HEK293 (cell line): ENCODE measurements around the gene BICC1.

ENCODE experiments used
- BCL6B ChIP-seq: fragments of 450-650 bp; formaldehyde crosslinking; IDR thresholded peaks from 2 replicates; pipeline ENCODE4 v1.5.1; 2017; ENCODE audit warnings: missing biosample characterization, missing genetic modification characterization
- GLI4 ChIP-seq: fragments of 450-650 bp; formaldehyde crosslinking; IDR thresholded peaks from 2 replicates; pipeline ENCODE4 v1.5.1; 2016; ENCODE audit warnings: missing biosample characterization, missing genetic modification characterization
- REPIN1 ChIP-seq: fragments of 450-650 bp; formaldehyde crosslinking; IDR thresholded peaks from 2 replicates; pipeline ENCODE4 v1.5.1; 2017; ENCODE audit warnings: missing biosample characterization, missing genetic modification characterization, low read depth
- TCF7L2 ChIP-seq: IDR thresholded peaks from 2 replicates; pipeline ENCODE4 v1.6.1; 2011; ENCODE audit warnings: low read depth, mild to moderate bottlenecking, inconsistent platforms, low read length, moderate library complexity, borderline replicate concordance
- ZBTB1 ChIP-seq: fragments of 450-650 bp; formaldehyde crosslinking; IDR thresholded peaks from 2 replicates; pipeline ENCODE4 v1.5.1; 2016; ENCODE audit warnings: missing biosample characterization, missing genetic modification characterization
- ZNF155 ChIP-seq: fragments of 450-650 bp; formaldehyde crosslinking; IDR thresholded peaks from 2 replicates; pipeline ENCODE4 v1.5.1; 2016; ENCODE audit warnings: missing biosample characterization, missing genetic modification characterization
- ZNF514 ChIP-seq: fragments of 450-650 bp; formaldehyde crosslinking; IDR thresholded peaks from 2 replicates; pipeline ENCODE4 v1.5.1; 2016; ENCODE audit warnings: missing biosample characterization, missing genetic modification characterization
- ZNF548 ChIP-seq: fragments of 450-650 bp; formaldehyde crosslinking; IDR thresholded peaks from 2 replicates; pipeline ENCODE4 v1.5.1; 2016; ENCODE audit warnings: missing biosample characterization, missing genetic modification characterization
- ZNF704 ChIP-seq: fragments of 450-650 bp; formaldehyde crosslinking; IDR thresholded peaks from 2 replicates; pipeline ENCODE4 v1.5.1; 2016; ENCODE audit warnings: missing biosample characterization, missing genetic modification characterization
- ZNF777 ChIP-seq: fragments of 450-650 bp; formaldehyde crosslinking; IDR thresholded peaks from 2 replicates; pipeline ENCODE4 v1.5.1; 2017; ENCODE audit warnings: missing biosample characterization, missing genetic modification characterization, borderline replicate concordance
- TF ChIP-seq, protein P1 (sequence below): fragments of 450-650 bp; formaldehyde crosslinking; IDR thresholded peaks from 2 replicates; pipeline ENCODE4 v1.5.1; 2016; ENCODE audit warnings: missing biosample characterization, missing genetic modification characterization
- TF ChIP-seq, protein P2 (sequence below): fragments of 450-650 bp; formaldehyde crosslinking; IDR thresholded peaks from 2 replicates; pipeline ENCODE4 v1.5.1; 2016; ENCODE audit warnings: missing biosample characterization, missing genetic modification characterization

DNA sequence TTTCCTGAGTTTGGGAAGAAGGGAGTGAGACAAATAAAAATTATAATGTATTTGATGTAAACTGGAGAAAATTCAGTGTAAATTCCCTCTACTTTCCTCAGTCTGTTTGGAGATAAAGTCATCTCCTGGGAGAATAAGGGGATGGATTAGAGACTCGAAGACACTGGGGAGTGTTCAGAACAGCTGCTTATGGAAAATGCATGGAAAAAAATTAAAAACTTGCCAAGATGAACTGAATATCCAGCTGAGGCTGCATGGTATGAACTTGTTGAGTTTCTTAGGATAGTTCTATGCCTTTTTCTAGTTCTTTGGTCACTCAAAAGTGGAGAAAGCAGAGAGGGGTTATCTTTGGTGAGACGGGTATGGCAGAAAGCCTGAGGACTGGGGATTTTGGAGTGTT is 210.5 kb downstream of the BICC1 start:
- TF ChIP-seq, protein P1, sequence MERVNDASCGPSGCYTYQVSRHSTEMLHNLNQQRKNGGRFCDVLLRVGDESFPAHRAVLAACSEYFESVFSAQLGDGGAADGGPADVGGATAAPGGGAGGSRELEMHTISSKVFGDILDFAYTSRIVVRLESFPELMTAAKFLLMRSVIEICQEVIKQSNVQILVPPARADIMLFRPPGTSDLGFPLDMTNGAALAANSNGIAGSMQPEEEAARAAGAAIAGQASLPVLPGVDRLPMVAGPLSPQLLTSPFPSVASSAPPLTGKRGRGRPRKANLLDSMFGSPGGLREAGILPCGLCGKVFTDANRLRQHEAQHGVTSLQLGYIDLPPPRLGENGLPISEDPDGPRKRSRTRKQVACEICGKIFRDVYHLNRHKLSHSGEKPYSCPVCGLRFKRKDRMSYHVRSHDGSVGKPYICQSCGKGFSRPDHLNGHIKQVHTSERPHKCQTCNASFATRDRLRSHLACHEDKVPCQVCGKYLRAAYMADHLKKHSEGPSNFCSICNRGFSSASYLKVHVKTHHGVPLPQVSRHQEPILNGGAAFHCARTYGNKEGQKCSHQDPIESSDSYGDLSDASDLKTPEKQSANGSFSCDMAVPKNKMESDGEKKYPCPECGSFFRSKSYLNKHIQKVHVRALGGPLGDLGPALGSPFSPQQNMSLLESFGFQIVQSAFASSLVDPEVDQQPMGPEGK (tag by site-specific recombination) = no peak
- TF ChIP-seq REPIN1 (tag by site-specific recombination) (no peak), GLI4 (tag by site-specific recombination) (no peak), ZNF155 (tag by site-specific recombination) (no peak), ZNF777 (tag by site-specific recombination) (no peak), ZBTB1 (no peak), BCL6B (tag by site-specific recombination) (no peak), TCF7L2 (no peak), ZNF704 (no peak), ZNF548 (tag by site-specific recombination) (no peak), ZNF514 (tag by site-specific recombination) (no peak)
- TF ChIP-seq, protein P2, sequence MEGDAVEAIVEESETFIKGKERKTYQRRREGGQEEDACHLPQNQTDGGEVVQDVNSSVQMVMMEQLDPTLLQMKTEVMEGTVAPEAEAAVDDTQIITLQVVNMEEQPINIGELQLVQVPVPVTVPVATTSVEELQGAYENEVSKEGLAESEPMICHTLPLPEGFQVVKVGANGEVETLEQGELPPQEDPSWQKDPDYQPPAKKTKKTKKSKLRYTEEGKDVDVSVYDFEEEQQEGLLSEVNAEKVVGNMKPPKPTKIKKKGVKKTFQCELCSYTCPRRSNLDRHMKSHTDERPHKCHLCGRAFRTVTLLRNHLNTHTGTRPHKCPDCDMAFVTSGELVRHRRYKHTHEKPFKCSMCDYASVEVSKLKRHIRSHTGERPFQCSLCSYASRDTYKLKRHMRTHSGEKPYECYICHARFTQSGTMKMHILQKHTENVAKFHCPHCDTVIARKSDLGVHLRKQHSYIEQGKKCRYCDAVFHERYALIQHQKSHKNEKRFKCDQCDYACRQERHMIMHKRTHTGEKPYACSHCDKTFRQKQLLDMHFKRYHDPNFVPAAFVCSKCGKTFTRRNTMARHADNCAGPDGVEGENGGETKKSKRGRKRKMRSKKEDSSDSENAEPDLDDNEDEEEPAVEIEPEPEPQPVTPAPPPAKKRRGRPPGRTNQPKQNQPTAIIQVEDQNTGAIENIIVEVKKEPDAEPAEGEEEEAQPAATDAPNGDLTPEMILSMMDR = no peak
